OCI-LY7 (cell line): Measurements from ENCODE around the gene CLEC2L. TPM values are rescaled to one million over a fixed set of nuclear protein-coding genes. Genes with fewer than 3 reads are reported as not detected.
A peak's percentile ranks its signal among the peaks of the same experiment; 100 is the strongest.
"Not testable (repeated sequence)": the region's sequence is repeated elsewhere in the genome, so short reads cannot be mapped to it uniquely, and the experiment has no call there.

ENCODE experiments used
- BruUV-seq: library from RNA; stranded (reverse); fragments of 400-500 nt; replicated peaks from 2 replicates; lab custom pipeline; 2021; lab: Mats Ljungman, UMichigan
- CTCF ChIA-PET: fragments of 300-600 bp; sonication (Branson Sonifier 250); formaldehyde crosslinking; loops from one replicate; lab custom pipeline; 2022; ENCODE audit warnings: antibody characterized with exemption; ENCODE audit not compliant: unreplicated experiment; lab: Charles Lee
- POLR2A ChIA-PET: fragments of 300-600 bp; sonication (Branson Sonifier 250); formaldehyde crosslinking; loops from one replicate; lab custom pipeline; 2022; ENCODE audit warnings: antibody characterized with exemption; lab: Charles Lee
- DNase-seq: peaks from one replicate; pipeline ENCODE4 v3.0.0-alpha.2; 2015; ENCODE audit warnings: low spot score
- H2AFZ ChIP-seq: fragments of 200-600 bp; sonication (generic), shearing (Covaris generic); 2 replicates; pipeline ENCODE4 v1.6.1; 2014; ENCODE audit warnings: mild to moderate bottlenecking, antibody characterized with exemption, low read length, moderate library complexity
- H3K27ac ChIP-seq: fragments of 200-600 bp; sonication (generic); 2 replicates; pipeline ENCODE4 v1.5.1; 2014; ENCODE audit warnings: mixed run types, low read depth, mild to moderate bottlenecking, moderate library complexity, low read length, inconsistent platforms; ENCODE audit not compliant: poor library complexity, severe bottlenecking
- H3K36me3 ChIP-seq: fragments of 200-600 bp; sonication (generic); 2 replicates; pipeline ENCODE4 v1.6.1; 2014; ENCODE audit warnings: mild to moderate bottlenecking, antibody characterized with exemption, low read length, moderate library complexity, mixed read lengths; ENCODE audit not compliant: insufficient read depth
- H3K4me1 ChIP-seq: fragments of 200-600 bp; sonication (generic); 2 replicates; pipeline ENCODE4 v1.5.1; 2014; ENCODE audit warnings: mild to moderate bottlenecking, low read length; ENCODE audit not compliant: insufficient read depth, poor library complexity, severe bottlenecking
- H3K4me2 ChIP-seq: fragments of 200-600 bp; sonication (generic); 2 replicates; pipeline ENCODE4 v1.6.1; 2014; ENCODE audit warnings: mild to moderate bottlenecking, low read length
- H3K4me3 ChIP-seq: fragments of 200-600 bp; sonication (generic); 2 replicates; pipeline ENCODE4 v1.5.1; 2014; ENCODE audit warnings: mild to moderate bottlenecking, low read depth, low read length; ENCODE audit not compliant: poor library complexity, severe bottlenecking
- H3K79me2 ChIP-seq: fragments of 200-600 bp; sonication (generic); 2 replicates; pipeline ENCODE4 v1.6.1; 2016; ENCODE audit warnings: low read depth, mild to moderate bottlenecking, low read length, moderate library complexity, mixed read lengths; ENCODE audit not compliant: insufficient read depth
- H3K9me2 ChIP-seq: fragments of 200-600 bp; sonication (generic); 2 replicates; pipeline ENCODE4 v1.6.1; 2016; ENCODE audit warnings: mild to moderate bottlenecking, low read length, mixed read lengths; ENCODE audit not compliant: insufficient read depth
- H3K9me3 ChIP-seq: fragments of 200-600 bp; sonication (generic); 2 replicates; pipeline ENCODE4 v1.6.1; 2014; ENCODE audit warnings: mild to moderate bottlenecking, mixed run types, low read length, mixed read lengths
- H4K20me1 ChIP-seq: fragments of 200-600 bp; sonication (generic); 2 replicates; pipeline ENCODE4 v1.6.1; 2014; ENCODE audit warnings: mild to moderate bottlenecking, antibody characterized with exemption, low read length, moderate library complexity, mixed read lengths; ENCODE audit not compliant: insufficient read depth
- CTCF ChIP-seq: fragments of 200-600 bp; sonication (generic); conservative IDR thresholded peaks from 2 replicates; pipeline ENCODE4 v1.5.1; 2014; ENCODE audit warnings: mild to moderate bottlenecking, antibody characterized with exemption, low read length, moderate library complexity, mixed read lengths
- EZH2phosphoT487 ChIP-seq: fragments of 200-600 bp; sonication (generic); IDR thresholded peaks from 2 replicates; pipeline ENCODE4 v1.6.1; 2018; ENCODE audit warnings: low read depth, borderline replicate concordance, mild to moderate bottlenecking, mixed run types, antibody characterized with exemption, low read length, moderate library complexity, mixed read lengths
- intact Hi-C: fragments of 100-400 bp; cut with micrococcal nuclease; formaldehyde crosslinking; loops from one replicate; pipeline ENCODE4 v1.10.0; 2022; ENCODE audit not compliant: unreplicated experiment
- total RNA-seq, 2 experiments: library from RNA; depleted of rRNA in 1 of 2; stranded (reverse); fragments of >200 nt in 1 of 2; shearing (Covaris generic) in 1 of 2; gene quantifications; 2 replicates each; pipeline ENCODE4 v1.2.3, GENCODE V29; 2014 to 2022

The CLEC2L gene
- total RNA-seq, 2 experiments from 2014 or later = not detected

DNA sequence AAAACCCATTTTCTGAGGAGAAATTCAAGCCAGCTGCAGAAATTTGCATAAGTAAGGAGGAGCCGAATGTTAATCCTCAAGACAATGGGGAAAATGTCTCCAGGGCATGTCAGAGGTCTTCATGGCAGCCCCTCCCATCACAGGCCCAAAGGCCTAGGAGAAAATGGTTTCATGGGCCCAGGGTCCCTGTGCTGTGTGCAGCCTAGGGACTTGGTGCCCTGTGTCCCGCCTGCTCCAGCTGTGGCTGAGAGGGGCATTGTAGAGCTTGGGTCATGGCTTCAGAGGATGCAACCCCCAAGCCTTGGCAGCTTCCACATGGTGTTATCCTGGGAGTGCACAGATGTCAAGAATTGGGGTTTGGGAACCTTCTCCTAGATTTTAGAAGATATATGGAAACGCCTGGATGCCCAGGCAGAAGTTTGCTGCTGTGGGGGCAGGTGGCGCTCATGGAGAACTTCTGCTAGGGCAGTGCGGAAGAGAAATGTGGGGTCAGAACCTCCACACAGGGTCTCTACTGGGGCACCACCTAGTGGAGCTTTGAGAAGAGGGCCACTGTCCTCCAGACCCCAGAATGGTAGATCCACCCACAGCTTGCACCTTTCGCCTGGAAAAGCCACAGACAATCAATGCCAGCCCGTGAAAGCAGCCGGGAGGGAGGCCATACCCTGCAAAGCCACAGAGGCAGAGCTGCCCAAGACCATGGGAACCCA is 30.7 kb downstream of the CLEC2L start:
- H4K20me1 ChIP-seq, H3K79me2 ChIP-seq, H3K9me3 ChIP-seq, BruUV-seq, POLR2A ChIA-PET, H3K9me2 ChIP-seq, H2AFZ ChIP-seq, H3K4me1 ChIP-seq, H3K27ac ChIP-seq, H3K4me2 ChIP-seq, CTCF ChIA-PET, H3K4me3 ChIP-seq, intact Hi-C loops, H3K36me3 ChIP-seq: not testable (repeated sequence)
- peak; percentile 9 for DNase-seq
- peak; percentile 37; the same call in 1 of the 2 replicates for TF ChIP-seq CTCF

DNA sequence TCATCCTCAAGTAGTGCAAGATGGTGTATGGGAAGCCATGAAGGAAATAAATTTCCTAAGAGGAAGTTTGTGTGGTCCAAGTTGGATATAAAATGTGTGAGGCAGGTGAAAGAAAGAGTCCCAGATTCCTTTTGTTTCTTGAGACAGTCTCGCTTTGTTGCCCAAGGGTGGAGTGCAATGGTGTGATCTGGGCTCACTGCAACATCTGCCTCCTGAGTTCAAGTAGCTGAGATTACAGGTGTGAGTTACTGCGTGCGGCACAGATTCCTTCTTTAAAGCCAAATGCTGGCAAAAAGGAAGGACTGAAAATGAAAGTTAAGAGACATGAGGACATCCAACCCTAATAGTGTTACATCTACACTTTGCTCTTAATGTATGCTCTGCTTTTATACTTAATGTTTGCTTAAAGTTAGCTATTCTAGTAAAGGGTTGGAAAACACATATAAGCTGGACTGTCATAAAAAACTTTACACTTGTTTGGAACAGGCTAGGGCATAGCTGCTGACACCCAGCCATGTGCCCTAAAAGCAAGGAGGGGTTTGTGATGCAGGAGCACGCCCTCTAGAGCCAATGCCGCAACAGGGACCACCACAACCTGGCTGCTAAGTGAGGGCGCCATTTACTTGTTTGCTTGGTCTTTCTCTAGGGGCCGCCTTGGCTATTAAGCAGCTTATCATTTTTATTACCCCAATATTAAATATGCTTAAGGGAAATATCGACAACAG is 34.5 kb downstream of the CLEC2L start:
- no peaks in the 10 kb centered on the region for H3K79me2 ChIP-seq
- H3K9me2 ChIP-seq = no peaks in the 10 kb centered on the region
- H3K27ac ChIP-seq = no peak overlapping the region
- POLR2A ChIA-PET = interaction anchor here (0.5 to 0.6 kb wide), 2 partner anchors 47 to 109 kb away, joined by 3 read pairs; no protein-coding TSS in a partner anchor
- no peaks in the 10 kb centered on the region for H3K36me3 ChIP-seq
- no peaks in the 10 kb centered on the region for H3K9me3 ChIP-seq
- no peak overlapping the region for H3K4me3 ChIP-seq
- CTCF ChIA-PET = no interaction called here
- H3K4me2 ChIP-seq = no peak overlapping the region
- intact Hi-C loops = no loop called here
- BruUV-seq = no TSS peak
- no peak for DNase-seq
- no peak for TF ChIP-seq EZH2phosphoT487
- TF ChIP-seq CTCF = peak; percentile 55
- H3K4me1 ChIP-seq = no peaks in the 10 kb centered on the region
- no peaks in the 10 kb centered on the region for H4K20me1 ChIP-seq
- no peak overlapping the region for H2AFZ ChIP-seq
